IMR-90 (cell line): ENCODE measurements around the gene KLK13.

Experiments
- BHLHE40 ChIP-seq: fragments of 150-350 bp; IDR thresholded peaks from 2 replicates; pipeline ENCODE4 v1.6.1; 2016; ENCODE audit warnings: mild to moderate bottlenecking, low read depth, low read length
- CEBPB ChIP-seq: IDR thresholded peaks from 2 replicates; pipeline ENCODE4 v1.6.1; 2012; ENCODE audit warnings: low read depth, low read length, improper control_type of control experiment
- FOS ChIP-seq: fragments of 150-350 bp; IDR thresholded peaks from 2 replicates; pipeline ENCODE4 v1.6.1; 2016; ENCODE audit warnings: low read depth, low read length
- POLR2A ChIP-seq: IDR thresholded peaks from 2 replicates; pipeline ENCODE4 v1.6.1; 2012; ENCODE audit warnings: mild to moderate bottlenecking, low read depth, low read length
- SMC3 ChIP-seq: fragments of 150-350 bp; IDR thresholded peaks from 2 replicates; pipeline ENCODE4 v1.6.1; 2016; ENCODE audit warnings: low read depth, mild to moderate bottlenecking, antibody characterized with exemption, low read length, moderate library complexity
- TF ChIP-seq, protein P1 (sequence below): conservative IDR thresholded peaks from 2 replicates; pipeline ENCODE4 v1.5.1; 2012; ENCODE audit warnings: mild to moderate bottlenecking, low read depth, low read length, improper control_type of control experiment

GRCh38 chr19:51034704-51035103 is 30.2 kb downstream of the KLK13 start, which contains the start of gene KLK12:
- TF ChIP-seq, protein P1, sequence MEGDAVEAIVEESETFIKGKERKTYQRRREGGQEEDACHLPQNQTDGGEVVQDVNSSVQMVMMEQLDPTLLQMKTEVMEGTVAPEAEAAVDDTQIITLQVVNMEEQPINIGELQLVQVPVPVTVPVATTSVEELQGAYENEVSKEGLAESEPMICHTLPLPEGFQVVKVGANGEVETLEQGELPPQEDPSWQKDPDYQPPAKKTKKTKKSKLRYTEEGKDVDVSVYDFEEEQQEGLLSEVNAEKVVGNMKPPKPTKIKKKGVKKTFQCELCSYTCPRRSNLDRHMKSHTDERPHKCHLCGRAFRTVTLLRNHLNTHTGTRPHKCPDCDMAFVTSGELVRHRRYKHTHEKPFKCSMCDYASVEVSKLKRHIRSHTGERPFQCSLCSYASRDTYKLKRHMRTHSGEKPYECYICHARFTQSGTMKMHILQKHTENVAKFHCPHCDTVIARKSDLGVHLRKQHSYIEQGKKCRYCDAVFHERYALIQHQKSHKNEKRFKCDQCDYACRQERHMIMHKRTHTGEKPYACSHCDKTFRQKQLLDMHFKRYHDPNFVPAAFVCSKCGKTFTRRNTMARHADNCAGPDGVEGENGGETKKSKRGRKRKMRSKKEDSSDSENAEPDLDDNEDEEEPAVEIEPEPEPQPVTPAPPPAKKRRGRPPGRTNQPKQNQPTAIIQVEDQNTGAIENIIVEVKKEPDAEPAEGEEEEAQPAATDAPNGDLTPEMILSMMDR, result no peak
- TF ChIP-seq POLR2A (no peak), CEBPB (no peak), FOS (no peak), BHLHE40 (no peak), SMC3 (no peak)
